ENCODE measurements around the gene IFIT2.

IFIT2 gene

GRCh38 chr10:89352802-89353201, 51.0 kb downstream of the IFIT2 start:
- in situ Hi-C loops (cut with HindIII; ENCODE audit: low pct_unique_long_range_greater_than_20kb, low sequenced_read_pairs): no loop called here
- TF ChIP-seq JUND (IDR thresholded peaks at IDR 0.05; ENCODE audit: low read depth): no peak
- DNase-seq (ENCODE audit: low read depth in 1 of 2, low spot score in 1 of 2): no peak

- TF ChIP-seq JUND (IDR thresholded peaks at IDR 0.05; ENCODE audit: low read depth): no peak
- in situ Hi-C loops (cut with HindIII; ENCODE audit: low pct_unique_long_range_greater_than_20kb, low sequenced_read_pairs): no loop called here
- DNase-seq (ENCODE audit: low read depth in 1 of 2, low spot score in 1 of 2): no peak
Measured at GRCh38 chr10:89355394-89355931, 53.6 kb downstream of the IFIT2 start.

GRCh38 chr10:89357096-89357495, 55.2 kb downstream of the IFIT2 start:
- in situ Hi-C loops (cut with HindIII; ENCODE audit: low pct_unique_long_range_greater_than_20kb, low sequenced_read_pairs): no loop called here
- no peak for TF ChIP-seq JUND (IDR thresholded peaks at IDR 0.05; ENCODE audit: low read depth)
- DNase-seq (ENCODE audit: low read depth in 1 of 2, low spot score in 1 of 2): no peak

GRCh38 chr10:89357975-89358374, 56.1 kb downstream of the IFIT2 start:
- in situ Hi-C loops (cut with HindIII; ENCODE audit: low pct_unique_long_range_greater_than_20kb, low sequenced_read_pairs): no loop called here
- TF ChIP-seq JUND (IDR thresholded peaks at IDR 0.05; ENCODE audit: low read depth): no peak
- no peak for DNase-seq (ENCODE audit: low read depth in 1 of 2, low spot score in 1 of 2)

Data from T47D (cell line).